SJCRH30 (cell line): ENCODE data around the gene RPS8. TPM values are rescaled to one million over a fixed set of nuclear protein-coding genes. Genes with fewer than 3 reads are reported as not detected.

Experiments
- DNase-seq, 2 experiments: peaks; one replicate each; pipeline ENCODE4 v3.0.0-alpha.2; 2015 to 2020
- H3K27ac ChIP-seq: fragments of 250-450 bp; sonication (Bioruptor Pico); 2 replicates; pipeline ENCODE4 v1.5.1; 2020; ENCODE audit warnings: mild to moderate bottlenecking, moderate library complexity
- H3K27me3 ChIP-seq: fragments of 250-450 bp; sonication (Bioruptor Pico); 2 replicates; pipeline ENCODE4 v1.5.1; 2020; ENCODE audit warnings: mild to moderate bottlenecking, moderate library complexity
- H3K36me3 ChIP-seq: fragments of 250-450 bp; sonication (Bioruptor Pico); 2 replicates; pipeline ENCODE4 v1.5.1; 2020; ENCODE audit warnings: mild to moderate bottlenecking, moderate library complexity
- H3K4me1 ChIP-seq: fragments of 250-450 bp; sonication (Bioruptor Pico); 2 replicates; pipeline ENCODE4 v1.5.1; 2020; ENCODE audit warnings: mild to moderate bottlenecking, moderate library complexity
- H3K4me3 ChIP-seq: fragments of 250-450 bp; sonication (Bioruptor Pico); 2 replicates; pipeline ENCODE4 v1.5.1; 2020; ENCODE audit warnings: mild to moderate bottlenecking, moderate library complexity
- H3K9me3 ChIP-seq: fragments of 250-450 bp; sonication (Bioruptor Pico); replicated peaks from 2 replicates; pipeline ENCODE4 v1.5.1; 2020; ENCODE audit warnings: mild to moderate bottlenecking, moderate library complexity
- total RNA-seq: library from RNA; depleted of rRNA; stranded (reverse); fragments of >200 nt; shearing (Covaris generic); gene quantifications from 2 replicates; pipeline ENCODE4 v1.2.3, GENCODE V29; 2014

RPS8 gene
- total RNA-seq, 1 experiment from 2014 or later, result 3,167 TPM

DNA sequence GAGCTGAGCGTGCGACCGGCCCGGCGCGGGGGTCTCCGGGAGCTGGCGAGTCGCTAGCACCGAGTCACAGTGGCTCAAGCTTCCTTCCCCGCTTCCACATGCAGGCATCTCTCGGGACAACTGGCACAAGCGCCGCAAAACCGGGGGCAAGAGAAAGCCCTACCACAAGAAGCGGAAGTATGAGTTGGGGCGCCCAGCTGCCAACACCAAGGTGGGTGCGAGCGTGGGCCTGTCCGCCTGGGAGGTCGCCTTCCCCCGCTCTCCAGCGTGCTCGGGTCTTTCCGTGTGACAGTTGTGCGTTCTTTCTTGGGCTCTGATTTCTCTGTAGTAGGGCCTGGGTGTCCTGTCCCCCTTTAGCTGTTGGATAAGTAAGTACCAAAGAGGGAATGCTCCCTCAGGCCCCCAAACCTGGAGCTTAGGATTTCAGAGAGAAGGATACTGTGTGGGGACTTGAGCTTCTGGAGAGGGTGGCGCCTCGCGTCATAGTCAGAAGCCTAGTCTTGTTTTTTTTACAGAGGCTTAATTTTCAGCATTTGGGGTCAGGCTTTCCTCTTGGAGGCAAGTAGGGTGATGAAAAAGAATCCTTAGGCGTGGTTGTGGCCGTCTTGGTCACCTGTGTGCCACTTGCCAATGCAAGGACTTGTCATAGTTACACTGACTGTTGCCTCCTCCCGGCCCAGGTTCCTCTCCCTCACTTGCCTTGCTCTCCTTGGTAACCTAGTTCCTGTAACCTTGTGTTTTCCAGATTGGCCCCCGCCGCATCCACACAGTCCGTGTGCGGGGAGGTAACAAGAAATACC, 790 bp downstream of the RPS8 start:
- peaks cover 53% of the 10 kb centered on the region for H3K36me3 ChIP-seq
- H3K27ac ChIP-seq, result peak overlapping the region; percentile 83
- peak overlapping the region; percentile 67 for H3K4me3 ChIP-seq
- H3K9me3 ChIP-seq, result no peaks in the 10 kb centered on the region
- 0 out of 2 replicates have a peak, but pooled peaks cover 12% of the 10 kb centered on the region for H3K4me1 ChIP-seq
- no peaks in the 10 kb centered on the region for H3K27me3 ChIP-seq
- peak in 1 of 2 experiments; percentile 27 for DNase-seq

DNA sequence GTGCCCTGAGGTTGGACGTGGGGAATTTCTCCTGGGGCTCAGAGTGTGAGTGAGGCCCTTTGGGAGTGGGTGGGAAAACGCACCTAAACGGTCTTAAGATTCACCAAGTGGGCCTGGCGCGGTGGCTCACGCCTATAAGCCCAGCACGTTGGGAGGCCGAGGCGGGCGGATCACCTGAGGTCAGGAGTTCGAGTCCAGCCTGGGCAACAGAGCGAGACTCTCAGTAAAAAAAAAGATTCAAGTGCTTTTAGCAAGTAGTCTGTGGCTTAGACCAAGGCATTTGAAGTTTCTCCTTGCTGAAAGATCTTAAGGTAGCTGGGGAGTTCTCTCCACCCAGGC, 1.4 kb downstream of the RPS8 start:
- H3K27ac ChIP-seq, result peak overlapping the region; percentile 83; the same call in 1 of the 2 replicates
- H3K36me3 ChIP-seq, result peaks cover 58% of the 10 kb centered on the region

DNA sequence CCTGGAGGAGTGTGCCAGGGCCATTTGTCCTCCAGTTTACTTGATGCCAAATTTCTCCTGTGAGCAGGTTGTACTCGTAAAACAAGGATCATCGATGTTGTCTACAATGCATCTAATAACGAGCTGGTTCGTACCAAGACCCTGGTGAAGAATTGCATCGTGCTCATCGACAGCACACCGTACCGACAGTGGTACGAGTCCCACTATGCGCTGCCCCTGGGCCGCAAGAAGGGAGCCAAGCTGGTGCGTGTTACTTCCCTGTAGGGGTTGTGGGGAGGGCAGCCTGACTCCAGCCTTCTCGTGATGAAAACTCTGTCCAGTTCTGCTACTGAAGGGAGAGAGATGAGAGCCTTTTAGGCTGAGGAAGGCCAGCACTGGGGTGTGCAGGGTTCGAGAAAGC, 2.2 kb downstream of the RPS8 start:
- Histone ChIP-seq H3K36me3 (peaks cover 58% of the 10 kb centered on the region), H3K27ac (no peak overlapping the region), H3K27me3 (no peaks in the 10 kb centered on the region), H3K4me1 (0 out of 2 replicates have a peak, but pooled peaks cover 12% of the 10 kb centered on the region), H3K4me3 (no peak overlapping the region; the same call in 1 of the 2 replicates), H3K9me3 (no peaks in the 10 kb centered on the region)
- no peak for DNase-seq

More for the DNA sequence above, 1.4 kb downstream of the RPS8 start:
- Histone ChIP-seq H3K27me3 (no peaks in the 10 kb centered on the region), H3K4me1 (0 out of 2 replicates have a peak, but pooled peaks cover 12% of the 10 kb centered on the region), H3K4me3 (peak overlapping the region; percentile 67), H3K9me3 (no peaks in the 10 kb centered on the region)
- no peak for DNase-seq

DNA sequence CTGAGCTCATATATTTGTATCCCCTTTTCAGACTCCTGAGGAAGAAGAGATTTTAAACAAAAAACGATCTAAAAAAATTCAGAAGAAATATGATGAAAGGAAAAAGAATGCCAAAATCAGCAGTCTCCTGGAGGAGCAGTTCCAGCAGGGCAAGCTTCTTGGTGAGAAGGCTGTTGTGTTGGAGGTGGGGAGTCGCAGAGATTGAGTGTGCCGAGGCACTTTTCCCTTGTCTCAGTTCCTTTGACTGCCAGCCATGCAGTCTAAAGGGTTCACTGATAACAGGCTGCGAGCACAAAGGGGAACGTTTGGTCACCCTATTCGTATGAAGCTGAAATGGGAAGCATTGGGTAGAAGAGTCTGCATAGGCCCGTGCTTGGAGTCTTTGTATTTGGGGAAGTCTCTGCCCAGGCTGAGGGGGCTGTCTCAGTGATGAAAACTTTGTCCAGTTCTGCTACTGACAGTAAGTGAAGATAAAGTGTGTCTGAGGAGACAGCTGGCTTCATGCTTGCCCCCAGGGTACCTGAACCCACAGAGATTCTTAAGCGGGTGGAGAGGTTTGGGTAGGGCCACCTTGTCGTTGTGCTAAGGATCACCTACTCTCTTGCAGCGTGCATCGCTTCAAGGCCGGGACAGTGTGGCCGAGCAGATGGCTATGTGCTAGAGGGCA, 2.8 kb downstream of the RPS8 start:
- Histone ChIP-seq H3K27me3 (no peaks in the 10 kb centered on the region), H3K4me1 (0 out of 2 replicates have a peak, but pooled peaks cover 12% of the 10 kb centered on the region), H3K9me3 (no peaks in the 10 kb centered on the region), H3K27ac (no peak overlapping the region), H3K4me3 (no peak overlapping the region), H3K36me3 (peaks cover 58% of the 10 kb centered on the region)
- no peak for DNase-seq

DNA sequence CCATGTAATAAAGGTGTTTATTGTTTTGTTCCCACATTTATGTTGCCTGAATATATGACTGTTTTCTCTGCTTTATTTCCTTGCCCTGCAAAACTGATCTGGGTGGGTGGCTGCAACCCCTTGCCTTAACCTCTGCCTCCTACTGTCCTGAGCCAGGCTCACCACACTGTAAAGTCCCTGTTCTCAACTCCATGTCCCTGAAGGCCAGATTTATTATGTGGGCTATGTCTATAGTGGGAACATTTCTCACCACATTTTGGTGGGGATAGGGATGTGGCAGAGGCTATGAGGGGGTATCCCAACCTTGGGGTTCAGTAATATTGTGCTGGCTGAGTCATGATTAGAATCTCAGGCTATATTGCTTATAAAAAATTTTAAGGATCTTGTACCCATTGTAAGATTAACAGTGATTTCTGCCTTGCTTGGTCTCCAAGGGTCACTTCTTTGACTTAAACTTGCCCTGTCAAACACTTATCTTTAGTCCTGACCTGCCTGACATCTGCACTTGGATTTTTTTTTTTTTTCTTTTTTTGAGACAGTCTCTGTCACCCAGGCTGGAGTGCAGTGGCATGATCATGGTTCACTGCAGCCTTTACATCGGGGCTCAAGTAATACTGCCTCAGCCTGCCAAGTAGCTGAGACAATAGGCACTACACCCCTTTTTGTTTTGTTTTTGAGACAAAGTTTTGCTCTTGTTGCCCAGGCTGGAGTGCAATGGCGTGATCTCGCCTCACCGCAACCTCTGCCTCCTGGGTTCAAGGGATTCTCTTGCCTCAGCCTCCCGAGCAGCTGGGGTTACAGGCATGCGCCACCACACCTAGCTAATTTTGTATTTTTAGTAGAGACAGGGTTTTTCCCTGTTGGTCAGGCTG, 3.6 kb downstream of the RPS8 start:
- DNase-seq, result no peak
- Histone ChIP-seq H3K36me3 (peaks cover 58% of the 10 kb centered on the region), H3K9me3 (no peaks in the 10 kb centered on the region), H3K4me3 (no peak overlapping the region), H3K27ac (no peak overlapping the region), H3K4me1 (0 out of 2 replicates have a peak, but pooled peaks cover 12% of the 10 kb centered on the region), H3K27me3 (no peaks in the 10 kb centered on the region)

DNA sequence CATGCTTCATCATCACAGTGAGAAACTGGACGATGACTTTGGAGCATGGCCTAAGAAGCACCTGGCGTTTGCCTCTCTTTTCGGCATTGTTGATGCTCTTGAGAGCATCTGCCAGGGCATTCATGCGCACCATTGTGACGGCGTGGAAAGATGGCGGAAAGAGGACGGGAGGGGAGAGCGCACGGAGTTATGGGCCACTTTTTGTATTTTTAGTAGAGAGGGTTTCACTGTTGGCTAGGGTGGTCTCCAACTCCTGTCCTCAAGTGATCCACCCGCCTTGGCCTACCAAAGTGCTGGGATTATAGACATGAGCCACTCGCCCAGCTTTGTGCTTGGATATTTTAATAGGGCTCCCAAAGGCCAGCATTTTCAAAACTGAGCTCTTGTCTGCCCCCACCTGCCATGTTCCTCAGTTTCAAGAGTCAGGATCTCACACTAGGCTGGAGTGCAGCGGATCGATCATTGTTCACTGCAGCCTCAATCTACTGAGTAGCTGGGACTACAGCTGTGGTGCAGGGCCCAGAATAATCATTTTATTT, 5.3 kb downstream of the RPS8 start:
- Histone ChIP-seq H3K4me3 (no peak overlapping the region), H3K4me1 (0 out of 2 replicates have a peak, but pooled peaks cover 12% of the 10 kb centered on the region), H3K27ac (no peak overlapping the region), H3K9me3 (no peaks in the 10 kb centered on the region), H3K36me3 (peaks cover 58% of the 10 kb centered on the region), H3K27me3 (no peaks in the 10 kb centered on the region)
- DNase-seq, result no peak

DNA sequence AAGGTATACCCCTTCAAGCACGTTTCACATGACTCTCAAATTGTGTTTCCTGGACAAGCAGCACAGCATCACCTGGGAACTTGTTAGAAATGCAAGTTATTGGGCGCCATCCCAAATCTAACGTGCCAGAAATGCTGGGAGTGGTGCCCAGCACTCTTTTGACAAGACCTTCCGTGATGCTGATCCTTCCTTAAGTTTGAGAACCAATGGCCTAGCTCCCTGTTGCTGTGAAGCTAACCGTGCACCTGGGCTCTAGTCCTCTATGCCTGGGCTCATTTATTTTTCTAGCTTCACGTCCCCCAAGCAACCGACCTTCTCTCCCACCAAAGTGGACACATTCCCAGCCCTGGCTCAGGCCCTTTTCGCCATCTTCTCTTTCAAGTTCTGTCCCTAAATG, 8.4 kb downstream of the RPS8 start:
- Histone ChIP-seq H3K27ac (no peak overlapping the region), H3K4me3 (no peak overlapping the region), H3K9me3 (no peaks in the 10 kb centered on the region), H3K27me3 (no peaks in the 10 kb centered on the region), H3K36me3 (peaks cover 29% of the 10 kb centered on the region), H3K4me1 (no peaks in the 10 kb centered on the region)
- DNase-seq, result no peak

DNA sequence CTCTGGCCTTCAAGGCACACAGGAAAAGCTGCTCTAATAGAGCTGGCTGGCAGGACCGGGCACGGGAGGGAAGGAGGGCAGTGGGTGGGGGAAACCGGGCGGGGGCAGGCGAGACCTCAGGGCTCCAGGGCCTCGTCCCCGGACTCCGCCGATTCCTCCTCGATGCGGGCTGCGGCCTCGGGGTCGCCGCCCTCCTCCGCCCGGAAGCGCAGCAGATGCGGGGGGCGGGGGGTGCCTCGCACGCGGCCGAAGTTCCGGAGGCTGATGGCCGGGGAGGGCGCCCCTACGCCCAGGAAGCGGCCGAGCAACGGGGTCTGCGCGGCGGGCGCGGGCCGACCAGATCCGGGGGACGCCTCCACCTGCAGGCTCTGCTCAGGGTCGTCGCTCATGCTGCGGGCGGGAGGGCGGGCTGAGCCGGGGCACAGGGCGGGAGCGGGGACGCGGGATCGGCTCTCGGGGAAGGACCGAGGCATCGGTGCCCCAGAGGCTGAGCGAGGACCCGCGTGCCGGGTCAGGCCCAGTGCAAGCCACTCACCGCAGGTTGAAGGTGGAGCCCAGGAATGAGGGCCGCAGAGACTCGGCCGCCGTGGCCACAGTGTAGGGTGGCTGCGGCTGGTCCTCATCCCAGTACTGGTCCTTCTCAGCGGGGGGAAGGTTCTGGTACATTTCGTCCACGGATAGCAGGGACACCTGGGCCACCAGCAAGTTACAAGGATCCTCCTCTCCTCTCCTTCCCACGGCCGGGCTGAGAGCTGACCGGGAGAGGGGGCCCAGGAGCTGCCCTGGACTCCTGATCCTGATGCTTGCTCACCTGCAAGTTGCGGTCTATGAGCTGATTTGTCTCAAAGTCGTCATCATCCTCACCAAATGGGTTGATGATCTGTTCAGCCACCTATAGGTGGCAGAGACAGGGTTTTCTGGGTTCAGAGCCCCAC, 9.0 kb downstream of the RPS8 start:
- no peaks in the 10 kb centered on the region for H3K4me1 ChIP-seq
- H3K9me3 ChIP-seq, result no peaks in the 10 kb centered on the region
- H3K36me3 ChIP-seq, result peaks cover 22% of the 10 kb centered on the region
- DNase-seq, result no peak
- no peak overlapping the region for H3K4me3 ChIP-seq
- no peak overlapping the region for H3K27ac ChIP-seq
- H3K27me3 ChIP-seq, result no peaks in the 10 kb centered on the region

DNA sequence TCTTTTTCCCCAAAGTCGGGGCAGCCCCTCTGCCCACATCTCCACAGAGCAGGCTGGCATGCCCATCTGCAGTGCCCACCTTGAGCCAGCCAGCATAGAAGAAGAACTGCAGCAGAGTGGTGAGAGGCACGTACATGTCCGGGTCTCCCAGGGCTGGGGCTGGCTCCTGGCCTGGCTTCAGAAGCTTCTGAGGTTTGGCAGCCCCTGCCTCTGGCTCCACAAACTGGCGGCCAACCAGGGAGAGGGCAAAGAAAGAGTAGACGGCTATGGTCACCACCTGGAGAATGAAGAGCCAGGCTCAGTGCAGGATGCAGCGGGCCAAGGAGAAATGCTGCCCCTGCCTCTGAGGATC, 9.7 kb downstream of the RPS8 start:
- H3K4me1 ChIP-seq, result no peaks in the 10 kb centered on the region
- no peak for DNase-seq
- no peak overlapping the region for H3K27ac ChIP-seq
- H3K9me3 ChIP-seq, result no peaks in the 10 kb centered on the region
- no peaks in the 10 kb centered on the region for H3K27me3 ChIP-seq
- H3K36me3 ChIP-seq, result peaks cover 16% of the 10 kb centered on the region
- H3K4me3 ChIP-seq, result no peak overlapping the region

DNA sequence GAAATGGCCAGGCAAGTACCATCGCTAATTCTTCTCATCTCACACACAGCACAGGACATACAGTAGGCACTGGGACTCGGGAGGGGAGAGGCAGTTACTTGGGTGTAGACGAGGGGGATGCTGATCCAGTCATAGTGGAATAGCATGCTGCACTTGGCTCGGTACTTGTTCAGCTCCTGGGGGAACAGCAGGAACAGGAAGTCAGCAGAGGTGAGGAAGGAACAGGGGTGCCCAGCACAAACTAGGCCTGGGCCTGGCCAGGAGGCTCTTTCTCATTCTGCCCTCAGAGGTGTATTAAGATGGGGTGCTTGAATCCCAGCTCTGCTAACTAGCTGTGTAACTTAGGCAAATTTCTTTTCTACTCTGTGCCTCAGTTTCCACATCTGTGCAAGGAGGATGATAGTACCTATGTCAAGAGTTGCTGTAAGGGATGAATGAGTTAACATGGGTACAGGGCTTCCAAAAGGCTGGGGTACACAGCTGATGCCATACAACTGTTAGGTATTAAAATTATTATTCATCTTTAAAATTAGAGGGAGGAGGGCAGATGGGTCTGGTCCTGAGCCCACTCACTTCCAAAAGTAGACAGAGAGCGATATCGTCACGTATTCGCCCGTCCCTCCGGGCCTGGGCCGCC, 10.3 kb downstream of the RPS8 start:
- H3K9me3 ChIP-seq, result no peaks in the 10 kb centered on the region
- DNase-seq, result no peak
- H3K27ac ChIP-seq, result no peak overlapping the region
- no peak overlapping the region for H3K4me3 ChIP-seq
- H3K36me3 ChIP-seq, result peaks cover 10% of the 10 kb centered on the region
- H3K27me3 ChIP-seq, result no peaks in the 10 kb centered on the region
- no peaks in the 10 kb centered on the region for H3K4me1 ChIP-seq

DNA sequence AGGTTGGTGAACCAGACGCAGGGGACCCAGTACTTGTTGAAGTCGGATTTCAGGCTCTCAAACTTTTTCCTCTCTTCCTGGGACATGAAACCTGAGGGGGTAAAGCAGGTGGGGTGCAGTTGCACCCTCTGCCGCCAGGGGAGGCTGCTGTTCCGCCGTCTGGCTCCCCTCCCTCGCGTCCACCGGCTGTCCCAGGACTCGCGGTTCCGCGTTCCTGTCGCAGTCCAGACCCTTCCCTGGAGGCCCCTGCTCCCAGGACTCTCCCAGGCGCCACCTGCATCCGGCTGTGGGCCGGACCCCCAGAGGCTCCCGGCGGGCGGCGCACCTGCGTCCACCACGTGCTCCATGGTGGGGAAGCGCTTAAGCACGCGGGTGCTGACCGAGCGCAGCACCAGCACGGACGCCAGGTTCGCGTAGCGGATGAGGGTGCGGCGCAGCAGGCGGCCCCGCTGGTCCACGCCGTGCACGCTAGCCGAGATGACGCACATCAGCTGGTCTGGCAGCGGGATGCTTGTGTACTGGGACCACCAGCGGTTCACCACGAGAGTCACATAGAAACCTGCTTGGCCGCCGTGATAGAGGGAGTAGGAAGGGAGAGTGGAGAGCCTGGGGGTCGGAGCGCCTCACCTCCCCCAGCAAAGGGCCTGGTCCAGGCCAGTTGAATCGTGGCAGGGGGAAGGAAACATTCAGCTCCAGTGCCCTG, 10.9 kb downstream of the RPS8 start:
- H3K4me3 ChIP-seq, result no peak overlapping the region

DNA sequence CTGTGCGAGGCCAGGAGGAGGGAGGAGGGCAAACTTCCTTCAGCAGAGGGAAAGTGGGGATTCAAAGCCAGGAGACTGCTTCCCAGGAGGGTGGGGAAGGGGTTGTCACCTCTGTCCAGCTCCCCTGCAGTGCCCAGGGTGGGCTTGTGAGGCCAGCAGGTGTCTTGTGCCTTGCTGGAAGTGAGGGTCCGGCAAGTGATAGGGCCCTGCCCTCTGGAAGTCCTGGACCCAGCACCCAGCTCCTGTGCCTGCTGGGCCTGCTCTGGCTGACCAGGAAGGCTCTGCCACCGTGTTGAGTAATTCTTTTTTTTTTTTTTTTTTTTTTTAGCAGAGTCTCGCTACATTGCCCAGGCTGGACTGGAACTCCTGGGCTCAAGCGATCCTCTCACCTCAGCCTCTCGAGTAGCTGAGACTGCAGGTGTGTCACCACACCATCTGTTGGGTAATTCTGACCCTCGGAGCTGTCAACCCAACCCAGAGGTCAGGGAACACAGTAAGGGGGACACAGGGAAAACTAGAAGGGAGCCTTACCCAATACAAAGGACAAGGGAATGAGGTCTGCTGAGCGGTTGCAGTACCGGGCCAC, 11.6 kb downstream of the RPS8 start:
- no peak for DNase-seq
- H3K27me3 ChIP-seq, result no peaks in the 10 kb centered on the region
- no peak overlapping the region for H3K4me3 ChIP-seq
- no peak overlapping the region for H3K27ac ChIP-seq
- no peaks in the 10 kb centered on the region for H3K4me1 ChIP-seq
- H3K36me3 ChIP-seq, result no peaks in the 10 kb centered on the region
- H3K9me3 ChIP-seq, result no peaks in the 10 kb centered on the region

More for the DNA sequence above, 10.9 kb downstream of the RPS8 start:
- Histone ChIP-seq H3K27me3 (no peaks in the 10 kb centered on the region), H3K9me3 (no peaks in the 10 kb centered on the region), H3K4me1 (no peaks in the 10 kb centered on the region), H3K36me3 (peaks cover 4% of the 10 kb centered on the region), H3K27ac (no peak overlapping the region)
- DNase-seq, result peak; percentile 53 to 73

DNA sequence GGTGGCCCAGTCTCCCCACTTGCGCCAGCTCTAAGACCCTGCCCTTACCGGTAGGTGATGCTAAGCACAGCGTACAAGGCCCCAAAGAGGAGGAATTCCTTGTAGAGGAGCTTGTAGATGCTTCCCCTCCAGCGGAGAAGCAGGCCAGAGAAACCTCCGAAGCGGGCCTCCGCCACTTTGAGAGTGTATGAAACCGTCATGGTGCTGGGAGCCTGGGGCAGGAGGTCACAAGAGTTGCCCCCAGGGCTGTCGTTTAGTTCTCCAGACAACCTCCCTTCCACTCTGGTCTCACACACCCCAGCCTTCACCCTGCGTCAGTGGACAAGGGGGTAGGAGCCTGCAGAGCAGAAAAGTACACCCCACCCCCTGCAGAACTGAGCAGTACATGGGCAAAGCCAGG, 12.2 kb downstream of the RPS8 start:
- no peak for DNase-seq
- Histone ChIP-seq H3K27ac (no peak overlapping the region), H3K4me1 (no peaks in the 10 kb centered on the region), H3K4me3 (no peak overlapping the region), H3K9me3 (no peaks in the 10 kb centered on the region), H3K36me3 (no peaks in the 10 kb centered on the region), H3K27me3 (no peaks in the 10 kb centered on the region)
